Gastrocnemius medialis (tissue), 4 donors: Measurements from ENCODE around the gene SHD. TPM values are rescaled to one million over a fixed set of nuclear protein-coding genes. Genes with fewer than 3 reads are reported as not detected.
"Not testable (repeated sequence)": the region's sequence is repeated elsewhere in the genome, so short reads cannot be mapped to it uniquely, and the experiment has no call there.

Experiments used
- ATAC-seq, 2 donors: fragments of 150-250 bp; one replicate each; pipeline ENCODE4 v1.9.1; 2016
- DNase-seq, 2 donors: peaks; one replicate each; pipeline ENCODE4 v3.0.0-alpha.2; 2019
- H3K27ac ChIP-seq, 4 donors: fragments of 200-600 bp; sonication (generic); 1 replicate in 1 of 4; 2 replicates in 3 of 4; pipeline ENCODE4 v1.5.1; 2016 to 2018; ENCODE audit warnings: mild to moderate bottlenecking in 2 of 4, moderate library complexity in 1 of 4
- H3K27me3 ChIP-seq, 3 donors: fragments of 200-600 bp; sonication (generic) in 2 of 3; 1 replicate in 1 of 3; 2 replicates in 2 of 3; pipeline versions ENCODE4 v1.5.1 to v1.6.0; 2016 to 2019; ENCODE audit warnings: mild to moderate bottlenecking in 1 of 3, moderate library complexity in 1 of 3
- H3K36me3 ChIP-seq, 2 donors: fragments of 200-600 bp; sonication (generic) in 1 of 2; one replicate each; pipeline ENCODE4 v1.5.1; 2017 to 2018
- H3K4me1 ChIP-seq, 2 donors: fragments of 200-600 bp; sonication (generic) in 1 of 2; one replicate each; pipeline ENCODE4 v1.5.1; 2016 to 2017; ENCODE audit warnings: mild to moderate bottlenecking in 2 of 2
- H3K4me3 ChIP-seq, 4 donors: fragments of 200-600 bp; sonication (generic) in 3 of 4; 1 replicate in 1 of 4; 2 replicates in 3 of 4; pipeline ENCODE4 v1.5.1; 2016 to 2019; ENCODE audit warnings: mild to moderate bottlenecking in 2 of 4
- H3K9me3 ChIP-seq, 3 donors: fragments of 200-600 bp; sonication (generic) in 2 of 3; 1 replicate in 1 of 3; 2 replicates in 2 of 3; pipeline ENCODE4 v1.5.1; 2016 to 2019
- POLR2A ChIP-seq, 2 donors: fragments of 450-650 bp; IDR thresholded peaks; one replicate each; pipeline ENCODE4 v1.6.1; 2017; ENCODE audit warnings: antibody characterized with exemption in 2 of 2, mild to moderate bottlenecking in 2 of 2, moderate library complexity in 2 of 2
- in situ Hi-C, 4 donors: fragments of 200-750 bp; cut with MboI; loops; one replicate each; pipeline versions ENCODE4 v1.15.0 to v1.8.0; 2017; ENCODE audit warnings: low sequenced_read_pairs in 4 of 4
- intact Hi-C: fragments of 100-400 bp; cut with DNase I; formaldehyde crosslinking; loops from one replicate; pipeline ENCODE4 v1.15.1; 2023; ENCODE audit warnings: low total_unique reads
- total RNA-seq, 4 donors: library from RNA; depleted of rRNA; stranded (reverse); fragments of >200 nt; gene quantifications; one replicate each; pipeline versions ENCODE4 v1.1.0 to v1.2.3, GENCODE V29; 2016
- TF ChIP-seq, protein P1 (sequence below), 5 experiments: fragments of 450-650 bp in 3 of 5; fragments of 200-600 bp in 2 of 5; sonication (generic) in 2 of 5; IDR thresholded peaks in 4 of 5; conservative IDR thresholded peaks in 1 of 5; 1 replicate in 4 of 5; 2 replicates in 1 of 5; pipeline ENCODE4 v1.5.1; 2016 to 2019; ENCODE audit warnings: antibody characterized with exemption in 5 of 5, mild to moderate bottlenecking in 3 of 5, moderate library complexity in 3 of 5

The SHD gene
- total RNA-seq, 4 donors from 2014 or later: 0.26 TPM; not detected in 3

DNA sequence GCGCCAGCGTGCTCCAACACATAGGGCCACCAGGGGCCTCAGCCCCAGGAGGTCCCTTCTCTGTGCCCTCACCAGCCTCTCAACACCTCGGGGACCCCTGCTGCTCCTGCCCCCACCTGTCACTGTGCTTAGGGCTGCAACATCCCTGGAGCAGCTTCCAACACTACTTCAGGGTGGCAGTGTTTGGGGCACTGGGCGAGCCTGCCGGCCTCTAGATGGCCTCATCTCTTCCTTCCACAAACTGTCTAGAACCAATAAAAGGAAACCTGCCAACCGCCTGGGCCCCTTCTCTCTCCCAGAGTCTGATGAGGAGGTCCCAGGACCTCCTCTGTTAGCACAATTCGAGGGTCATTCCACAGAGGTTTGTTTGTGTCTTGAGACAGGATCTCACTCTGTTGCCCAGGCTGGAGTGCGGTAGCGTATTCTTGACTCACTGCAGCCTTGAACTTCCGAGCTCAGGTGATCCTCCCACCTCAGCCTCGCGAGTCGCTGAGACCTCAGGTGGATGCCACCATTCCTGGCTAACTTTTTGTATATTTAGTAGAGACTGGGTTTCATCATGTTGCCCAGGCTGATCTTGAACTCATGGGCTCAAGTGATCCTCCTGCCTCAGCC lies 10.1 kb upstream of the SHD start:
- H3K4me3 ChIP-seq: no peak overlapping the region
- in situ Hi-C loops (loop anchor here in 3 of 4 donors (10.0 to 25.0 kb wide), 4 partner anchors 86 to 368 kb away; partner anchors contain the start of genes CHAF1A (in 1 of the 3), SH3GL1 (in 1 of the 3) and TNFAIP8L1 (in 1 of the 3)), intact Hi-C loops (loop anchor here (5.0 kb wide), 1 partner anchor 133 kb away; the partner anchor contains the start of genes CHAF1A and SH3GL1)
- DNase-seq (no peak), ATAC-seq (no peak)
- no peaks in the 10 kb centered on the region for H3K4me1 ChIP-seq
- H3K36me3 ChIP-seq: peaks cover 0 to 60% of the 10 kb centered on the region in 2 donors
- H3K27ac ChIP-seq: no peak overlapping the region
- H3K27me3 ChIP-seq: no peaks in the 10 kb centered on the region
- TF ChIP-seq, protein P1, sequence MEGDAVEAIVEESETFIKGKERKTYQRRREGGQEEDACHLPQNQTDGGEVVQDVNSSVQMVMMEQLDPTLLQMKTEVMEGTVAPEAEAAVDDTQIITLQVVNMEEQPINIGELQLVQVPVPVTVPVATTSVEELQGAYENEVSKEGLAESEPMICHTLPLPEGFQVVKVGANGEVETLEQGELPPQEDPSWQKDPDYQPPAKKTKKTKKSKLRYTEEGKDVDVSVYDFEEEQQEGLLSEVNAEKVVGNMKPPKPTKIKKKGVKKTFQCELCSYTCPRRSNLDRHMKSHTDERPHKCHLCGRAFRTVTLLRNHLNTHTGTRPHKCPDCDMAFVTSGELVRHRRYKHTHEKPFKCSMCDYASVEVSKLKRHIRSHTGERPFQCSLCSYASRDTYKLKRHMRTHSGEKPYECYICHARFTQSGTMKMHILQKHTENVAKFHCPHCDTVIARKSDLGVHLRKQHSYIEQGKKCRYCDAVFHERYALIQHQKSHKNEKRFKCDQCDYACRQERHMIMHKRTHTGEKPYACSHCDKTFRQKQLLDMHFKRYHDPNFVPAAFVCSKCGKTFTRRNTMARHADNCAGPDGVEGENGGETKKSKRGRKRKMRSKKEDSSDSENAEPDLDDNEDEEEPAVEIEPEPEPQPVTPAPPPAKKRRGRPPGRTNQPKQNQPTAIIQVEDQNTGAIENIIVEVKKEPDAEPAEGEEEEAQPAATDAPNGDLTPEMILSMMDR (IDR thresholded peaks at IDR 0.05 in 4 of 5, conservative IDR thresholded peaks at IDR 0.05 in 1 of 5): no peak
- no peak for TF ChIP-seq POLR2A (IDR thresholded peaks at IDR 0.05)
- H3K9me3 ChIP-seq: no peaks in the 10 kb centered on the region

DNA sequence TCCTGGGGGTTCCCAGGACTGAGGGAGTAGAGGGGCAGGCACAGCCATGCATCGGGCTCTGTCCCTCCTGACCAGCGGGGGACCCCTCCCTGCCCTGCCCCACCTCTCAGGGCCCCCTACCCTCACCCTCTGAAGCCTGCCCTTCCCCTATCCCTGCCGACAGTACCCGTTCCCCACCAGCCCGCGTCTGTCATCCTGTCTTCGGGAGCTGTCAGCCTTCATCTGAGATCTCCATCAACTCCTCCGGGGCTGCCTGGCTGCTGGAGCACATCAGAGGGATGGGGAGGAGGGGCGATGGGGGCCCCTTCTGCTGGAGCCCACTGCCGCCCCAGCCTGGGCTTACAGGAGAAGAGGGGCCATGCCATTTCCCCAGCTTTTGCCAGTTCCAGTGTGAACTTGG lies 6.2 kb upstream of the SHD start:
- Histone ChIP-seq H3K4me3 (no peak overlapping the region), H3K9me3 (no peaks in the 10 kb centered on the region), H3K27ac (no peak overlapping the region), H3K4me1 (no peaks in the 10 kb centered on the region), H3K36me3 (peaks cover 0 to 30% of the 10 kb centered on the region in 2 donors), H3K27me3 (peaks cover 0 to 2% (median 0%) of the 10 kb centered on the region in 3 donors)
- DNase-seq (no peak), ATAC-seq (no peak)
- intact Hi-C loops: no loop called here
- TF ChIP-seq POLR2A (IDR thresholded peaks at IDR 0.05): no peak
- in situ Hi-C loops: loop anchor here in 3 of 4 donors (25.0 kb wide), 3 partner anchors 139 to 364 kb away; partner anchors contain the start of genes CHAF1A (in 1 of the 3), SH3GL1 (in 1 of the 3) and TNFAIP8L1 (in 1 of the 3)

DNA sequence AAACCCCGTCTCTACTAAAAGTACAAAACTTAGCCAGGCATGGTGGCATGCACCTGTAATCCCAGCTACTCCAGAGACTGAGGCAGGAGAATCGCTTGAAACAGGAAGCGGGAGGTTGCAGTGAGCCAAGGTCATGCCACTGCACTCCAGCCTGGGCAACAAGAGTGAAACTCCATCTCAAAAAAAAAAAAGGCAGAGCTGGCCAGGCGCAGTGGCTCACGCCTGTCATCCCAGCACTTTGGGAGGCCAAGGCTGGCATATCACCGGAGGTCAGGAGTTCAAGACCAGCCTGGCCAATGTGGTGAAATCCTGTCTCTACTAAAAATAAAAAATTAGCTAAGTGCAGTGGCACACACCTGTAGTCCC lies 4.8 kb upstream of the SHD start:
- in situ Hi-C loops: loop anchor here in 3 of 4 donors (25.0 kb wide), 3 partner anchors 138 to 363 kb away; partner anchors contain the start of genes CHAF1A (in 1 of the 3), SH3GL1 (in 1 of the 3) and TNFAIP8L1 (in 1 of the 3)
- Histone ChIP-seq H3K27me3 (peaks cover 11 to 13% (median 13%) of the 10 kb centered on the region in 3 donors), H3K36me3 (peaks cover 0 to 17% of the 10 kb centered on the region in 2 donors)
- H3K9me3 ChIP-seq, ATAC-seq, H3K4me1 ChIP-seq, H3K4me3 ChIP-seq, intact Hi-C loops, H3K27ac ChIP-seq, DNase-seq: not testable (repeated sequence)

DNA sequence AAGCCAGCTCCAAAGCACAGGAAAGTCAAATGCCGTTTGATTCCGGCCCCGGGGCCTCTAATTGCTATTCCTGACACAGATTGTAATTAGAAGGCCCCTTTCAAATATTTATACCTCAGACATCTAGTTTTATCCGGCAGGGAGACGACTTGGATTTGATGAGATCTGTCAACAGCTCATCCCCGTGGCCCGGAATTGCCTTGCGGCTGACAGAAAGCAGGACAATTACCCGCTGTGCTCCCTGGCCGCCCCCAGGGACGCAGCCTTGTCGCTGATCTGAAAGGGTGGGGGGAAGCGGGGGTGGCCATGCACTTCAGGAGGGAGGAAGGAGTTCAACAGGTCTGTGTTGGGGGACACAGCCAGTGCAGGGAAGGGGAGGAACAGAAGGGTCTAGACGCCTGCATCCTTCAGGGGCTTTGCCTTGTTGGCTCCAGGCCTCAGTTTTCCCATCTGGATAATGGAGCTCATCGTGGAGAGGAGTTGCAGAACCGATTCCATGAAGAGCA lies 1.8 kb upstream of the SHD start:
- peaks cover 29 to 38% (median 36%) of the 10 kb centered on the region in 3 donors for H3K27me3 ChIP-seq
- peaks cover 0 to 11% of the 10 kb centered on the region in 2 donors for H3K4me1 ChIP-seq
- intact Hi-C loops: no loop called here
- ATAC-seq (no peak), DNase-seq (no peak)
- H3K4me3 ChIP-seq: no peak overlapping the region
- H3K9me3 ChIP-seq: no peaks in the 10 kb centered on the region
- no peaks in the 10 kb centered on the region for H3K36me3 ChIP-seq
- H3K27ac ChIP-seq: no peak overlapping the region
- TF ChIP-seq, protein P1 (IDR thresholded peaks at IDR 0.05 in 4 of 5, conservative IDR thresholded peaks at IDR 0.05 in 1 of 5): no peak
- no peak for TF ChIP-seq POLR2A (IDR thresholded peaks at IDR 0.05)
- in situ Hi-C loops: no loop called here

DNA sequence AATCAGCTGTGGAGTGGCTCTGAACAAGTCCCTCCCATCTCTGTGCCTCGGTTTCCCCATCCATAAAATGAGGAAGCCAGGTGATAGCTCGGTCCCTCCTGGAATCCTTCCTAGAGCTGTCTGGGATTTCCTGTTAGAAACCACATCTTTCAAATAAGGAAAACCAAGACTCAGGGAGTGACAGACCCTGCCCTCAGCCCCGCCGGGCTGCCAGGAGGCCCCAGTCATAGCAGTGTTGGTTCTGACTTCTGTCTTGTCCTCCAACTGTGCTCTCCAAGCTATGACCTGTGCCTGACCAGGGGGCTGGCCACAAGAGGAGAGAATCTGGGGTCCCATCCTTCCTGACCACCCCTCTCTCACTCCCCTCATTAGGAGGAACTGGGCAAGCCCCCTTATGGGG lies 1.1 kb upstream of the SHD start:
- Histone ChIP-seq H3K4me3 (no peak overlapping the region), H3K4me1 (peaks cover 0 to 11% of the 10 kb centered on the region in 2 donors), H3K36me3 (no peaks in the 10 kb centered on the region), H3K27ac (no peak overlapping the region), H3K9me3 (no peaks in the 10 kb centered on the region), H3K27me3 (peaks cover 32 to 38% (median 36%) of the 10 kb centered on the region in 3 donors)
- intact Hi-C loops (no loop called here), in situ Hi-C loops (no loop called here)
- no peak for TF ChIP-seq POLR2A (IDR thresholded peaks at IDR 0.05)
- TF ChIP-seq, protein P1 (IDR thresholded peaks at IDR 0.05 in 4 of 5, conservative IDR thresholded peaks at IDR 0.05 in 1 of 5): no peak
- DNase-seq: no peak
- ATAC-seq: no peak
